GM19395 (cell line): Measurements from ENCODE around the gene PLEKHG4B.
"Not testable (repeated sequence)": the region's sequence is repeated elsewhere in the genome, so short reads cannot be mapped to it uniquely, and the experiment has no call there.

Experiments
- ATAC-seq: cut with Tn5 transposase; IDR thresholded peaks from one replicate; pipeline ENCODE4 v1.9.1; 2021; ENCODE audit warnings: mild to moderate bottlenecking, moderate library complexity; ENCODE audit not compliant: unreplicated experiment

PLEKHG4B gene

GRCh38 chr5:186091-187041, 94.4 kb downstream of the PLEKHG4B start:
- no peak for ATAC-seq

DNA sequence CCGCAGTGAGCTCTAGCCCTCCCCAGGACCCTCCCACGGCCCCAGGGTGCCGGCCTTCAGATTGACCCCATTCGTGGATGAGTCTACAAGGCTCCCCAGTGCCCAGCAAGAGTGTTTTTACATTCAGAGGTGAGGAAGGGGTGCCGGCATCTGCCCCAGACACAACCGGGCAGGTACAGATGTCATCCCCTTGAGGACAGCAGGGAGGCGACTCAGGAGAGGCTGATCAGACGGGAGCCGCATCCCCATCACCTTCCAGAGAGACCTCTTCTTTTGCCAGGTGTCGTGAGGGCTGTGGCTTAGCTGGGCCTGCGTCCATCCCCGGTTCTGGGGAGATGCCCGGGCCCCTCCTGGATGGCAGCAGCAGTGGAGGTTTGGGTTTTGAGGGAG, 95.1 kb downstream of the PLEKHG4B start:
- no peak for ATAC-seq

GRCh38 chr5:187617-188451, 95.9 kb downstream of the PLEKHG4B start:
- no peak for ATAC-seq

DNA sequence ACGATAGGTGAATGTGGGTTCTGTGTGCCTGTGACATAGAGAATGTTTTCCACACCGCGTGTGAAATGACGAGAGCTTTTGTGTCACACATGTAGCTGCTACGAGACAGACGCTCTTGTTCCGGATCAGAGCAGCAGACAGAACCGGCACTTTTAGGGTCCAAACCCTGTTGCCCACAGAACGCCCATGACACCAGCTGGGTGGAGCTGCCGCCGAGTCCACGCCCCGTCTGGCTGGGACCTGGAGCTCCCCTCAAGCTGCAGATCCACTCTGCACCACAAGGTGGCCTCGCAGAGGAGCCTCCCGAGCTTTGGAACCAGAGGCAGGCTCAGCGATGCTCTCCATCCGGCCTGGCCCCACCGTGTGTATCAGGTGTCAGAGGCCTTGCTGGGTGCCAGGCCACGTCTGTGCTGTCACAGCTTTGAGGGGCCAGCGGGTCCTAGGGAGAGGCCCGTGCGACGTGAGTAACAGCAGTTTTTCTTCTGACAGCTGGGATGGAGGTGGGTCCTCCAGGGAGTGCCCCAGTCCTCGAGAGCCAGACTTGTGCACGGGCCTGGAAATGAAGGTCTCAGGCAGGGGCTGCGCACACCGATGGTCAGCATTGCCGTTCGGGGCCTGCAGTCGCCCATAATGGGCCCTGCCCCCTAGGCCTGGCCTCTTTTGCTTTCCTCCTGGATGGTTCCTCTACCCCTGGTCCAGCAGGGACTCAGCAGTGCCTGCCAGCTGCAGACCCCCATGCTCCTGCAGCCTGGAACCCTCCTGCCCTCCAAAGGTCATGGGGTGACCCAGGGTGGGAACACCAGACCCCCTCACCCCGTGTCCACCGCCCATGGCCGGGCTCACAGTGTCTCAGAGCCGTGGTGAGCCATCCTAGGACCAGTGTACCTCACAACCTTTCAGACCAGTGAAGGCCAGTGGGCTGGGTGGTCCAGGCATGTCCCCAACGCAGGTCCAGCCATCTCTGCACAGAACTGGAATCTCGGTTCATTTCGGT, 96.8 kb downstream of the PLEKHG4B start:
- ATAC-seq, result peak; percentile 74

- no peak for ATAC-seq
Observed at GRCh38 chr5:189486-189885, 97.5 kb downstream of the PLEKHG4B start.

DNA sequence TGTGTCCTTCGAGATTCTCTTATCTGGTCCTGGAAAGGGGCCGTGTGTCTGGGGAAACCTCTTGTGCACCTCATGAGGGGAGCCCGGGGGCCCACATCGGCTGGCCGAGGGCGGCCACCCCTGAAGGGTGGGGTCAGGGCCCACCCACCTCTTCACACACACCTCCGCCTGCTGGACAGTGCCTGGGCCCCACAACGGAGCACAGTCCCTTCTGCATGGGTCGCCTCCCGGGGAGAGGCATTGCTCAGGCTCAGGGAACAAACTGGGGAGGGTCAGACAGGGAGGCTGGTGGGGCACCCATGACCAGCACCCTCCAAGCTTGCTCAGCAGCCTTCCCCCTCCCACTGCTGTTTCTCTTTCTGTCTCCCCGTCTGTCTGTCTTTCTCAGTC, 98.0 kb downstream of the PLEKHG4B start:
- ATAC-seq, result no peak

- ATAC-seq, result peak; percentile 44
Observed at GRCh38 chr5:190366-191035, 98.5 kb downstream of the PLEKHG4B start.

- ATAC-seq, result peak; percentile 52
Observed at GRCh38 chr5:191036-191948, 99.3 kb downstream of the PLEKHG4B start, which contains the start of gene LRRC14B. LRRC14B (plus strand) TSS chr5:191495; CDS start chr5:191539, 44 bp downstream.

- ATAC-seq, result no peak
Observed at GRCh38 chr5:191949-192690, 100.2 kb downstream of the PLEKHG4B start.

DNA sequence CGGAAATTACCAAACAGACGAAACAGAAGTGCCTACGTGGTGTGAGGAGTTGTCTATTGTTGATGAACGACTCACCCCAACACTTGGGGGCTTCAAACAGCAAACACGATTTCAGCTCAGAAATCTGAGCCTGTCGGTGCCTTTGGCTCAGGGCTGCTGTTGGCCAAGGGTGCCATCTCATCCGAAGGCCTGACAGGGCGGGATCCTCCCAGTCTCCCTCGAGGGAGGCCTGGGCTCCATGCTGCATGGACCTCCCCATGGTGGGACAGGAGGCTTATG, 100.7 kb downstream of the PLEKHG4B start:
- no peak for ATAC-seq

GRCh38 chr5:192970-193831, 101.2 kb downstream of the PLEKHG4B start:
- ATAC-seq, result no peak

DNA sequence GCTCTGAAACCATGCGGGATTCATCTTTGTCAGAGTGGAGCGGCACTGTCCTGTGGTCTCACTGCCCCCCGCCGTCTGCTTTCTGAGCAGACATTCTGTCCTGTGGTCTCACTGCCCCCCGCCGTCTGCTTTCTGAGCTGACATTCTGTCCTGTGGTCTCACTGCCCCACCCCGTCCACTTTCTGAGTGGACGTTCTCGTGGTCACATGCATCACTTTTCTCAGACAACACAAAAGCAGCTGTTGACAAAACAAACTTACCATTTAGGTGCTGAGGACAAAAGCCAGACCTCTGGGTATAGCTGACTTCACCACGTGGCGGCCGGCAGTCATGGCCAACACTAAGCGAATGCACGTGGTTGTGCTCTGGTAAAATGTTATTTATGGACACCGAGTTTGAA, 102.1 kb downstream of the PLEKHG4B start:
- no peak for ATAC-seq

DNA sequence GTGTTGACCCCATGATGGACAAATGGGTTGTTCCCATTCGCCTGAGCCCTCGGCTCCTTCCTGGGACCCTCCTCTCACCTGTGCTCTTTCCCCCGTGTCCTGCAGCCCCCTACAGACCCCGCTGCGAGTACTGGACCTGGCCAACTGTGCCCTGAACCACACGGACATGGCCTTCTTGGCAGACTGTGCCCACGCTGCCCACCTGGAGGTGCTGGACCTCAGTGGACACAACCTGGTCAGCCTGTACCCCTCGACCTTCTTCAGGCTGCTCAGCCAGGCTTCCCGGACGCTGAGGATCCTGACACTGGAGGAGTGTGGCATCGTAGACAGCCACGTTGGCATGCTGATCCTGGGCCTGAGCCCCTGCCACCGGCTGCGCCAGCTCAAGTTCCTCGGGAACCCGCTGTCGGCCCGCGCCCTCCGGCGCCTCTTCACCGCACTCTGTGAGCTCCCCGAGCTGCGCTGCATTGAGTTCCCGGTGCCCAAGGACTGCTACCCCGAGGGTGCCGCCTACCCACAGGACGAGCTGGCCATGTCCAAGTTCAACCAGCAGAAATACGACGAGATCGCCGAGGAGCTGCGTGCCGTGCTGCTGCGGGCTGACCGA, 102.7 kb downstream of the PLEKHG4B start:
- no peak for ATAC-seq

- ATAC-seq, result no peak
Observed at GRCh38 chr5:195401-196160, 103.6 kb downstream of the PLEKHG4B start.

DNA sequence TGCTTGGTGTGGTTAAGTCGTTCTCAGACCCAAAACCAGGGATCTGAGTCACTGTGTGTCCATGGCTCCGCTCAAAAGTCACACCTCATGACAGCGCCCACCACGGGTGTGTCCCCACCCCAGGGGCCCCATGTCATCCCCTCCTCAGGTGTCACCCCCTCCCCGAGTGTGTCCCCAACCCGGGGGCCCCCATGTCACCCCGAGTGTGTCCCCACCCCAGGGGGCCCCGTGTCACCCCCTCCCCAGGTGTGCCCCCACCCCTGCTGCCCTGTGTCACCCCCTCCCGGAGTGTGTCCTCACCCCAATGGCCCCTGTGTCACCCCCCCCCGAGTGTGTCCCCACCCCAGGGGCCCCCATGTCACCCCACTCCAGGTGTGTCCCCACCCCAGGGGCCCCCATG, 104.4 kb downstream of the PLEKHG4B start:
- ATAC-seq, result no peak

- ATAC-seq, result not testable (repeated sequence)
Observed at GRCh38 chr5:197031-197430, 105.1 kb downstream of the PLEKHG4B start.
